Measurements from ENCODE around the gene MYH14.
"Not testable (repeated sequence)": the region's sequence is repeated elsewhere in the genome, so short reads cannot be mapped to it uniquely, and the experiment has no call there.

Gene MYH14

DNA sequence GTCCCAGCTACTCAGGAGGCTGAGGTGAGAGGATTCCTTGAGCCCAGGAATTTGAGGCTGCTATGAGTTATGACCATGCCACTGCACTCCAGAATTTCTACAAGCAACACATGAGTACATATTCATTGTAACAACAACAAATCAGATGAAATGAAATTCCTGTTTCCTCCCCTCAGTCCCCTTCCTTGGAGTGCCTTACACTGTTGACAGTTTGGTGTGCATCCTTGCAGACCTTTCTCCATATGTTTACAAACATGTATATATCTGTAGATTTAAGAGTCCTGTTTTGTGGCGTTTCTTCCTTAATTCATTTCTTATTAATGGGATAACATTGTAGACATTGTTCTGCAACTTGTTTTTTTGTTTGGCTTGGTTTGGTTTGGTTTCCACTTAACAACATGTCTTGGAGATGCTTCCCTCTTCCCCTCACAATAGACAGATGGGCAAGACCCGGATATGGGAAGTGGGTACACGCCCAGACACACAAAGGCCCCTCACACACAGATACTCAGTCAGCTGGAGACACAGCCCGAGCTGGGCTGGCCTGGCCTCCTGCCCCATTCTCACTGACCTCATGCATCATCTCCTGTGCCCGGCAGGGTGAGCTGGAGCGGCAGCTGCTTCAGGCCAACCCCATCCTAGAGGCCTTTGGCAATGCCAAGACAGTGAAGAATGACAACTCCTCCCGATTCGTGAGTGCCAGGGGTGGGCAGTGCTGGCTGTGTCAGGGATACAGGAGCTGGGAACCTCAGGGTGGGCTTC lies 21.7 kb downstream of the MYH14 start:
- DNase-seq (ENCODE audit: low spot score), result no peak

DNA sequence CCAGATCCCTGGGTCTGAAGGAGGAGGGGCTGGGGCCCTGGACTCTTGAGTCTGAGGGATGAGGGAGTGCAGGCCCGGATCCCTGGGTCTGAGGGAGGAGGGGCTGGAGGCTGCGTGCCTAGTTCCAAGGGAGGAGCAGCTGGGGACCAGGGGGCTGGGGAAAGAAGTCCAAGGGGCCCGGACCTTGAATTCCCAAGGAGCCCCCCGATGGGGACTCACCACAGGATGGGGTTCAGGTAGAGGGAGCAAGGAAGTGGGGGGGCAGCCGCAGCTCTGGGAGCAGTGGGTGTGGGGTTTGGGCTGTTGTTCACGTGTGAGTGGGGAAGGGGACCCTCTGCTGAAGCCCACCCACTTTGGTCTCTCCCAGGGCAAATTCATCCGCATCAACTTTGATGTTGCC lies 23.1 kb downstream of the MYH14 start:
- no peak for DNase-seq (ENCODE audit: low spot score)

DNA sequence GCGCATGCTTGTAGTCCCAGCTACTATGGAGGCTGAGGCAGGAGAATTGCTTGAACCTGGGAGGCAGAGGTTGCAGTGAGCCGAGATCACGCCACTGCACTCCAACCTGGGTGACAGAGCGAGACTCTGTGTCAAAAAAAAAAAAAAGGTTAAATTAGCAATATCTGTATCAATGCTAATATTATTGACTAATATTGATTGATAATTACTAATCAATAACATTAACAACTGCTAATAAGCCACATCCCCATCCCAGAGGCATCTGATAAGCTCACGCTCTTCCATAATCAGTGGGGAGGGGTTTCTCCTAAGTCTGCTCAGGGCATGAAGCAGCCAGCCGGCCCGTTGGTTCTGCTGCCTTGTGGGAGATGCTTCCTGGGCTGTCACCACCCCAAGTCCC lies 24.7 kb downstream of the MYH14 start:
- DNase-seq (ENCODE audit: low spot score), result not testable (repeated sequence)

DNA sequence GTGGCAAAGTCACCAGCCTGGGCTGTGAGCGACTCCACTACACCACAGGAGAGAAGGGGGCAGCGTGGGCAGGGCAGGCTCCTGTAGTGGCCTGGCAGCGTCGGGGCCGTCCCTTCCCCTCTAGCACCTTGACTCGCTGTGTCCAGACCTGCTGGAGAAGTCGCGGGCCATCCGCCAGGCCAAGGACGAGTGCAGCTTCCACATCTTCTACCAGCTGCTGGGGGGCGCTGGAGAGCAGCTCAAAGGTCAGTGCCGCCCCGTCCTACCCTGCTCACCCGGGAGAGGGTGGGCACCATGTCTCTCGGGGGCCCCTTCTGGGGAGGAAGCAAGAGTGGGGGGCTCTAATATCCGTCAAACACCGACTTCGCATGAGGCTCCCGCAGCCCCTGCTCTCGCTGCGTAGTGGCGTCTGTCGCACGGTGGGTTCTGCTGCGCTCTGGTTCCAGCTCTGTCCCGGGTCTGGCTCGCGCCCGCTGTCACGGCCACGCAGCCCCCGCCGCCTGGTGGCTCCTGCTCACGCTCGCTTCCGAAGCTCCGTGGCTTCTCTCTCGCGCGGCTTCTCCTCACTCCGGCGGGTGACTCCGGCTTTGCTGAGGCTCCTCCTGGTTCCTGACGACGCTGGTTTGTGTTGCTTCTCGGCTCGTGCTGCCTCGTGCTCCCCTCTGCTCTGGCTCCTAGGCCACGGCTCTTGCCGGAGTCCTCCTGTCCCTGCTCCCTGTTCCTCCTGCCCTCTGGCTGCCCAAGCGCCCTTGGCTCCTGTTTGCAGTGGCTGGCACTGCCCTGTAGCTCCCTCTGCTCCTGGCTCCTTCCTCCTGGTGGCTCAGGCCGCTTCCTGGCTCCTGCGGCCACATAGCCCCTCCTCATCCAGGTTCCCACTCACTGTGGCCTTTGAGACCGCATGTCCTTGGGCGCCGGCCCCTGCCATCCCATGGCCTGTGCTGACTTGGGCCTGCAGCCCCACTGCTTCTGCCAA lies 27.2 kb downstream of the MYH14 start:
- no peak for DNase-seq (ENCODE audit: low spot score)

DNA sequence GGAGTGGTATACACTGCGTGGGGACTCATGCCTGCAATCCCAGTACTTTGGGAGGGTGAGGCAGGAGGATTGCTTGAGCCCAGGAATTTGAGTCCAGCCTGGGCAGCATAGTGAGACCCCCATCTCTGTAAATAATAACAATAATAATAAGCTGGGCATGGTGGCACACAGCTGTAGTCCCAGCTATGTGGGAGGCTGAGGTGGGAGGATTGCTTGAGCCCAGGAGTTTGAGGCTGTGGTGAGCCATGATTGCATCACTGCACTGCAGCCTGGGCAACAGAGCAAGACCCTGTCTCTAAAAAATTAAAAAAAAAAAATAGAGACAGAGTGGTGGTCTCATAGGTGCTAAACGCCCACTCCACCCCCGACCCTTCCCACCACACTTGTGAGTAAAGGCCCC lies 28.0 kb downstream of the MYH14 start:
- DNase-seq (ENCODE audit: low spot score), result not testable (repeated sequence)

DNA sequence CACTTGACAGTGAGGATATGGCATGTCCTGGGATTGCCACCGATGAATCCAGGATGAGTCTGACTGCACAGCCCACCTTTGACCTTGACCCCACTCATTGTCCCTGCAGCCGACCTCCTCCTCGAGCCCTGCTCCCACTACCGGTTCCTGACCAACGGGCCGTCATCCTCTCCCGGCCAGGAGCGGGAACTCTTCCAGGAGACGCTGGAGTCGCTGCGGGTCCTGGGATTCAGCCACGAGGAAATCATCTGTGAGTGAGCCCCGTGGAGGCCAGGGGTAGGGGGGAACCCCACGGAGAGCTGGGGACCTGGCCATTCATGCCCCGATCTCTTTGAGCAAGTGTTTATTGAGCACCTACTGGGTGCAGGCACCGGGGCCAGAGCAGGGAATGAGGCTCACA lies 28.4 kb downstream of the MYH14 start:
- no peak for DNase-seq (ENCODE audit: low spot score)

DNA sequence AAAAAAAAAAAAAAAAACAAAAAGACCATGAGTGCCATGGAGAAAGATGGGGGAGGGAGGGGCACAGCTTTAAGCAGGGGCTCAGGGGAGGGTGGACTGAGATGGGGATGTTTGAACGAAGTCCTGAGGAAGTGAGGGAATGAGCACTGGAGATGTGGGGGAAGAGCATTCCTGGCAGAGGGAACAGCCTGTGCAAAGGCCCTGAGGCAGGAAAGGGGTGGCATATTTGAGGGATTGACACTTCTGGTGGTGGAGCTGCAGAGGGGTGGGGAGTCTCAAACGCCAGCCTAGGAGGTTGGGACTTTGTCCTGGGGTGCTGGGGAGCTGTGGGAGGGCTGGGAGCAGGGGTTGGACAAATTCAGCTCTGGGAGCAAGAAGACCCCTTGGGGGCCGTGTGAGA lies 29.2 kb downstream of the MYH14 start:
- DNase-seq (ENCODE audit: low spot score), result no peak

DNA sequence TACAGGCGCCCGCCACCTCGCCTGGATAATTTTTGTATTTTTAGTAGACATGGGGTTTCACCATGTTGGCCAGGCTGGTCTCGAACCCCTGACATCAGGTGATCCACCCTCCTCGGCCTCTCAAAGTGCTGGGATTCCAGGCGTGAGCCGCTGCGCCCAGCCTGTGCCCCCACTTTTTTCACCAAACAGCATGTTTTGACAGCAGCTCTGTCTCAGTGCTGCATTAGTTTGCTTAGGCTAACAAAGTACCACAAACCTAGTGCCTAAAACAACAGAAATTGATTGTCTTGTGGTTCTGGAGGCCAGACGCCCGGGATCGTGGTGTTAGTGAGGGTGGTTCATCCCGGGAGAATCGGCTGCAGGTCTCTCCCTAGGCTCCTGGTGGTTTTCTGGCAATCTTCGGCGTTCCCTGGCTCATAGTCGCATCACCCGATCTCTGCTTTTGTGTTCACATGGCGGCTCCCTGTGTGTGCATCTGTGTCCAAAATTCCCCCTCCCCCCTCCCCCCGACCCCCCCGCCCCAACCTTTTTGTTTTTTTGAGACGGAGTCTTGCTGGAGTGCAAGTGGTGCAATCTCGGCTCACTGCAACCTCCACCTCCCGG lies 30.0 kb downstream of the MYH14 start:
- DNase-seq (ENCODE audit: low spot score), result no peak

DNA sequence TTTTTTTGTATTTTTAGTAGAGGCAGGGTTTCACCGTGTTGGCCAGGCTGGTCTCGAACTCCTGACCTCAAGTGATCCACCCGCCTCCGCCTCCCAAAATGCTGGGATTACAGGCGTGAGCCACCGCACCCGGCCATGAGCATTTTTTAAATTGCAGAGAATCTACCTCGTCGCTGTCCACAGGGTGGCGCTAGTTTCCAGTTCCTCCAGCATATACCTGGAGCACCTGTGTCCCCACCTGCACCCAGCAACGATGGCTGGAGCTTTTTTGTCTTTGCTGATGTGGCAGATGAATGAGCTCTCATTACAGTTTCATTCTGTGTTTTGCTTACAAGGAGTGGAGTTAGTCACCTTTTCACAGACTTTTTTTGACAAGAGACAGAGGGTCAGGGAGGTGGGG lies 34.1 kb downstream of the MYH14 start:
- not testable (repeated sequence) for DNase-seq (ENCODE audit: low spot score)

DNA sequence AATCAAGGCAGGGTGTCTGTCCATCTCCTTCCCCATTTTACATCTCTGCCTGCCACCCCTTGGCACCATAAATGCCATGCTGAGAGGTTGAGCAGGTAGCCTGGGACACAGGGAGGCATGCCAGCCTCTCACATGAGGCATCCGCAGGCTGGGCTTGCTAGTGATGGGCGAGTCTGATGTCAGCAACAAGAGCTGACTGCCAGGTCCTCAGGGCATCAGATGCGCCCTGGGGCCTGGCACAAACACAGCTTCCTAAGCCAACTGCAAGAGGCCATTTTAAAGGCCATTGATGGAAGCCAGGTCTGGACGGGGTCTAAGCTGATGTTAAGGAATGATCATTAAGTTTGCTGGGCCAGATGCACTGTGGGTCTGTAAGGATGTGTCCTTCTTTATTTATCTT lies 34.6 kb downstream of the MYH14 start:
- DNase-seq (ENCODE audit: low spot score), result no peak

DNA sequence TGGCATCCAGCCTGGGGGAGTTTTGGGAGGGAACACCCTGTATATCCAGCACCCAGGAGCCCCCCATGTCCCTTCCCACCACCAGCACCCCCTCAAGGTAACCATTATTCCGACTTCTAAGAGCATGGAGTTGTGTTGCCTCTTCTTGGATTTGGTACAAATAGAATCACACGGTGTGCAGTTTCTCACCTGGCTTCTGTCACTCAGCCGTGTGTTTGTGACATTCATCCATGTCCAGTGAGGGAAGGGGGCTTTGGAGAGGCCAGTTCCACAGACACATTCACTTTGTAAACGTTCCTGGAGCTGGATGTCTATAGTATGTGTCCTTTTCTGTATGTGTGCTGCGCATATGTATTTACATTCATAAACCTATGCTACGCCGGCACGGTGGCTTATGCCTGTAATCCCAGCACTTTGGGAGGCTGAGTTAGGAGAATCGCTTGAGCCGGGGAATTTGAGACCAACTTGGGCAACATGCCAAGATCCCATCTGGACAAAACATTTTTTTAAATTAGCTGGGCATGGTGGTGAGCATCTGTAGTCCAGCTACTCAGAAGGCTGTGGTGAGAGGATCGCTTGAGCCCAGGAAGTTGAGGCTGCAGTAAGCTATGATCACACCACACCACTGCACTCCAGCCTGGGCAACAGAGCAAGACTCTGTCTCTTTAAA lies 36.6 kb downstream of the MYH14 start:
- no peak for DNase-seq (ENCODE audit: low spot score)

DNA sequence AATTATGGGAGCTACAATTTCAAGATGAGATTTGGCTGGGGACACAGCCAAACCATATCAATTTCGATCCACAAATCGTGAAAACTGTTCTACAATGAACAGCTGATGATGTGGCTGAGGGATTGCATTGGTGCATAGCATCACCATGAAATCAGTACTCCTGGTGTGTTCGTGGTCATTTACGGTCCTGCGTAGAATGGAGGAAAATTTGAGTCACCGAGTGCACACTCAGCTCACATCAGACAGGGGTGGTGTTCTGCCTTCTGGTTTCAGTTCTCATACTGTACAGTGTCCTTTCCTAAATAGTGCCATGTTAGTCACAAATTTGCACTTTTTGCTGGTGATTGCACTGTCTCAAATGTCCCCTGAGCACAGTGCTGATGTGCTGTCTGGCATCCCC lies 39.2 kb downstream of the MYH14 start:
- DNase-seq (ENCODE audit: low spot score), result no peak

DNA sequence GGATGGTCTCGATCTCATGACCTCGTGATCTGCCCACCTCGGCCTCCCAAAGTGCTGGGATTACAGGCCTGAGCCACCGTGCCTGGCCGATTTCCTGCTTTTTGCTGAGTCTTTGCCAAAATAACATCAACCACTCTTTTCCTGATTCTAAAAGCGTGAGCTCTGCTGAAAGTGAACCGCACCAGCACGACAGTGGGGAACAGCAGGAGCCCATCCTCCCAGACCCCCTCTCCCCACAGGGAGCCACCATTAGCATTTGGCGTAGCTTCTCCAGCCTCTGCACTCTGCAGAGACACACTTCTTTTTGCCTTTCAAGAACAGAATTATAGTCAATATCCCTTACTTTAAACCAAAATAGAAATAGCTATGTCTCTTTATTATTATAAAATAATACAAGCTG lies 41.3 kb downstream of the MYH14 start:
- DNase-seq (ENCODE audit: low spot score), result no peak

DNA sequence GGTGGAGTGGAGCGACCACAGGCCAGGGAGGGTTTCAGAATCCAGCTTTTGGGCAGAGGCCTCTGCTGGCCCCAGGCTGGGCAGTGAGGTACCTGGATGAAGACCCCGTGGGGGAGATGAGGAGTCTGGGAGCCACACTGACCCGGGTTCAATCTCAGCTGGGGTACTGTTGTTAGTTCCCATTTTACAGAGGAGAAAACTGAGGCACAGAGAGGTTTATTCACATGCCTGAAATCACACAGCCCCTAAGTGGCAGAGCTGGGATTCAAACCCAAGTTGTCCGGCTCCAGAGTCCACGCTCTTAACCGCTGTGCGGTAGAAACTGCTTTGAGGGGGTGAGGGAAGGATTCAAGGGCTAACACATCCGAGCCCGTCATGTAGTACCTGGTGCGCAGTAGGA lies 45.0 kb downstream of the MYH14 start:
- DNase-seq (ENCODE audit: low spot score), result no peak

DNA sequence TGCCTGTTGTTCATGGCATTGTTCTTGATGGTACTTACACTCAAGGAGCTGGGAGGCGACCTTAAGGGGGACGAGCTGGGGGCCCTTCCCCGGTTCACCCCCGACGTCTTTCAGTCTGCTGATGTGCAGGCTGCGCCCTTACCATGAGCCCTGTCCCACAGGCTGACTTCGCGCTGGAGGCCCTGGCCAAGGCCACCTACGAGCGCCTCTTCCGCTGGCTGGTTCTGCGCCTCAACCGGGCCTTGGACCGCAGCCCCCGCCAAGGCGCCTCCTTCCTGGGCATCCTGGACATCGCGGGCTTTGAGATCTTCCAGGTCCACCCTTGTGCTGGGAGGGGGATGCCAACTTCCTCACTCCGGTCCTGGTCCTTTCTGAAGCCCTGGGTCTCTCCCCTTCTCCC lies 45.4 kb downstream of the MYH14 start:
- DNase-seq (ENCODE audit: low spot score), result no peak

DNA sequence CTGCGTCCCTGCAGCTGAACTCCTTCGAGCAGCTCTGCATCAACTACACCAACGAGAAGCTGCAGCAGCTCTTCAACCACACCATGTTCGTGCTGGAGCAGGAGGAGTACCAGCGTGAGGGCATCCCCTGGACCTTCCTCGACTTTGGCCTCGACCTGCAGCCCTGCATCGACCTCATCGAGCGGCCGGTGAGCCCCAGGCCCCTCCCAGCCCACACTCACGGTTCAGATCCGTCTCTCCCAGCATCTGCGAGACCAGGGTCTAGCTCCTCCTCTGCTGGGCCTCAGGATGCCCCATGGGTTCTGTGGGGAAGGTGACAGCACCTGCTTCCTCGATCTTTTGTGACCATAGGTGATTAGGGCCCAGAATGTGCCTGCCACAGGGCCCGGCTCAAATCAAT lies 46.2 kb downstream of the MYH14 start:
- DNase-seq (ENCODE audit: low spot score), result no peak

DNA sequence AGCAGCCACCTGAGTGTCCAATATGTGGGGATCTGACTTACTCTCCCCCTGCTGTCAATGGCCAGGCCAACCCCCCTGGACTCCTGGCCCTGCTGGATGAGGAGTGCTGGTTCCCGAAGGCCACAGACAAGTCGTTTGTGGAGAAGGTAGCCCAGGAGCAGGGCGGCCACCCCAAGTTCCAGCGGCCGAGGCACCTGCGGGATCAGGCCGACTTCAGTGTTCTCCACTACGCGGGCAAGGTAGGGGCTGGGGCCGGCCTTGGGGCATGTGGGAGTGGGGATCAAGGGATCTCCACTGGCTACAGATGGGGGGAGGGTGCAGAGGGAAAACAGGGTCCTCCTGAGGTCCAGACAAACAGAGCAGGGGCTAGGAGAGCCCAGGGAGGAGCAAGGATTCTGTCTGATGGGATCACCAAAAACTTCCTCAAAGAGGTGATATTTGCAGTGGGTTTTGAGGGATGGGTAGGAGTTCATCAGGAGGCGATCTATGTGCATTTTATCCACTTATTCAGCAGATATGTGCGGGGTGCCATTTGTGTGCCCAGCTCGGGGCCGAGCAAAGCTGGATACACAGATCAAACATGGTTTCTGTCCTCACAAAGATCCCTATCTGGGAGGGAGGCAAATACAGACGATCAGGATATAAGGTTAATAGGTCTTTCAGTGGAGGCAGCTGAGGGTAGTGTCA lies 47.2 kb downstream of the MYH14 start:
- no peak for DNase-seq (ENCODE audit: low spot score)

DNA sequence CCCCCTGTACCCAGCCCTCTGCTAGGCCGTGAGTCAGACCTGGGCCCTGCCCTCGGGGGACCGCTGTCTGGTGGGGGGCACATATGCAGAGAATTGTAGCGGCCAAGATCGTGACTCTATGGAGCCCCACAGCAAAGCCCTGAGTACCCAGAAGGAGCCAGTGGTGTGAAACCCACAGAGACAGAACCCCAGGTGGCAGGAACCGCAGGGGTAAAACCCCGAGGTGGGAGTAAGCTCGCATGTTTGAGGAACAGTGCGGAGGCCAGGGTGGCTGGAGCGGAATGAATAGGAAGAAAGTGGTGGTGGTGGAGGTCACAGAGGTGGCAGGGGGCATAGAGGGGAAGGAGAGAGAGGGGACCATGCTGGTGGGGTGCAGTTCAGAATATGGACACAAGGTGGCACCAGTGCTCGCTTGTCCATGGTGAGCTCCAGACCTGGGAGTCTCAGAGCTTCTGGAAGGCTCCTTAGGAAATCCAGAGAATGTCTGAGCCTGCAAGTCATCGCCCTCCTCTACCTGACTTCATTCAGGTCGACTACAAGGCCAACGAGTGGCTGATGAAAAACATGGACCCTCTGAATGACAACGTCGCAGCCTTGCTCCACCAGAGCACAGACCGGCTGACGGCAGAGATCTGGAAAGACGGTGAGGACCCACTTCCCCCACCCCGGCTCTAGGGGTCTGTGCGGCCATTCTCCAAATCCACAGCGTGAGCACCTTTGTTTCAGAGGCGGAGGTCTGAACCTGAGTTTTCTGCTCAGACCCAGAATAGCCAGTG lies 48.9 kb downstream of the MYH14 start:
- DNase-seq (ENCODE audit: low spot score), result peak; percentile 30

DNA sequence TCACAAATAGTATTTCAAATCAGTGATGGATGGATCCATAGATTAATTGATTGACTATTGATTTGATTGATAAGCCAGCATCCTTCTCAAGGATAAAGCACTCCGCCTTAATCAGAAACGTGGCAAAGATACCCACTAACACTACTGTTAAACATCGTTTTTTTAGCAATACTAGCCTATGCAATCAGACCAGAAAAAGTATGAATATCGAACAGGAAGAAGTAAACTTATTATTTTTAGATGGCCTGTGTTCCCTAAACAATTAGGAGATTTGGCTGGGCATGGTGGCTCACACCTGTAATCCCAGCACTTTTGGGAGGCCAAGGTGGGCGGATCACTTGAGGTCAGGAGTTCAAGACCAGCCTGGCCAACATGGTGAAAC lies 49.5 kb downstream of the MYH14 start:
- no peak for DNase-seq (ENCODE audit: low spot score)

DNA sequence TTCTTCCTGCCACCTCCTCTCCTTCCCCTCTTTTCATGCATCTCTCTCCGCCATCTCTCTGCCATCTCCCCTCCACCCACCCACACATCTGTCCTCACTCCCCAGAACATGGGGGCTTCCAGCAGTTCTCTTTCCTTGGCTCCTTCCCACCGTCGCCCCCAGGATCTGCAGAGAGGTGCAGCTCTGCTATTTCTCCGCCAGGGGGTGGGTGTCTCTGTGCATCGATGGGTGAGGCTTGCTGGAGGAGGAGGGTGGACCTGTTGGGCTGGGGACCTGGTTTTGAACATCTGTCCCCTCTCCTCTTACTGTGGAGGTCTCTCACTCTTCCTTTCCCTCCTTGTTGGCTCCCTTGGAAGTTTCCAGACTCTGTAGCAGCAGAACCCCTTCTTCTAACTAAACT lies 51.7 kb downstream of the MYH14 start:
- DNase-seq (ENCODE audit: low spot score), result no peak

DNA sequence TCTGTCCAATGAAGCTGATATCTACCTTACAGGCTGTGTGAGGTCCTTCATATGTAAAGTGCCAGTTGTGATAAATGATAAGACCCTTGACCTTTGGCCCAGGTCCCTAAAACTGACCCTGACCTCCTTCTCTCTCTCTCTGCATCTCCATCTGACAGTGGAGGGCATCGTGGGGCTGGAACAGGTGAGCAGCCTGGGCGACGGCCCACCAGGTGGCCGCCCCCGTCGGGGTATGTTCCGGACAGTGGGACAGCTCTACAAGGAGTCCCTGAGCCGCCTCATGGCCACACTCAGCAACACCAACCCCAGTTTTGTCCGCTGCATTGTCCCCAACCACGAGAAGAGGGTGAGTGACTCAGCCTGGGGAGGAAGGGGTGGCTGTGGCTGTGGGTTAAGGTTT lies 53.7 kb downstream of the MYH14 start:
- DNase-seq (ENCODE audit: low spot score), result no peak
